GM08714 (cell line): ENCODE measurements around the gene PCDHGA2.
"Not testable (repeated sequence)": the region's sequence is repeated elsewhere in the genome, so short reads cannot be mapped to it uniquely, and the experiment has no call there.

Experiments used
- H3K4me3 ChIP-seq: fragments of 200-500 bp; sonication (Bioruptor generic); 2 replicates; pipeline ENCODE4 v1.5.1; 2014; ENCODE audit warnings: mild to moderate bottlenecking, low read length, inconsistent platforms
- ZNF274 ChIP-seq: IDR thresholded peaks from 2 replicates; pipeline ENCODE4 v1.6.1; 2012; ENCODE audit warnings: mild to moderate bottlenecking, low read depth, low read length

PCDHGA2 gene

DNA sequence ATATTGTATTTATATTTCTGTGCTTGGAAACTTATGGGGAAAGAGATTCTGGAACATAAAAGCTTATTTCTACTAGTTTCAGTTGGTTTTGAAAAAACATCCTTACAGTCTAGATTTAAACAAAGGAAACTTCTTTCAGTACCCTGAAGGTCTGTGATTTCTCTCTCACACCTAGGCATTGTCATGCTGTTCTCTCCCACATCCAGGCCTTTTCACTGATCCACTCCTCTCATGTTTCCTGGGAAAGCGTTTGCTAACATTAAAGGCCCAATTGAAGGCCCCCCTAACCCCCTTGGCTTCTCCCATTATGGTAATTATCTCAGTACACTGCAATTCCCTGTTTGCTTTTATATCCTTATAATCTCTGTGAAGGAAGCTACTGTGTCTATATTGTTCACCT lies 4.2 kb downstream of the PCDHGA2 start:
- TF ChIP-seq ZNF274, result no peak
- H3K4me3 ChIP-seq, result no peak overlapping the region

DNA sequence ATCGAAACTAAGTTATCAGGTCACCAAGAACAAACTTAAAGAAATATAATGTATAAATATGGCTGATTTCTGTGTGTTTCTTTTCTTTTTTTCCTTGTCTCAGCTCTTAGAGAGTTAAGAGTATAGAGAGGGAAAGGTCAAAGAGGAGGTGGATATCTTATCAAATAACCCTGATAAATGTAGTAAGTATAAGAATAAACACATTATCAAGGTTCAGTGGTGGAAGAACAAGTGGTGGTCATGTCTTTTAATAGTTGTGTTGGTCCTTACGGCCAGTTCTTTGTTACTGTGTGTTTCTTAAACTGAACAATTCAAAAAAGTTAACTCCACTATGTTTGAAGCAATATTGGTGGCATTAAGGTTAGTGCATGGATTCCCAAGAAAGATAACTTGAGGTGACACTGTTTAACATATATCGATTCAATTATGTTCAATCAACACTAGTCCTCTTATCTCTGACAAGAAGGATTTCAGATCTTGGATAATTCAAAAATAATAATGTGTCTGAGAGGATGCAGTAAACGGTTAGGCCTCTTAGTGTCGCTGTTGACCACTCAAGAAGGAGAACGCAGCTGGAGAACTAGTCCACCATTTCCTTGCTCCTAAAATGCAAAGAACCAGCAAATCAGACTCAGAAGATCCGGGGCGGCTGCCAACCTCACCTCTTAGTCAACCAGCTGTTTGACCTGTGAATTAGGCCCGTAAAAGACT lies 4.8 kb downstream of the PCDHGA2 start, which contains the start of gene PCDHGA3:
Gene PCDHGA3 (plus strand): TSS at position 588 of the 711 bp plus-strand sequence. CDS start 205 bp downstream, outside the sequence.
- H3K4me3 ChIP-seq, result peak within 1 kb of the TSS; percentile 64
- no peak for TF ChIP-seq ZNF274

DNA sequence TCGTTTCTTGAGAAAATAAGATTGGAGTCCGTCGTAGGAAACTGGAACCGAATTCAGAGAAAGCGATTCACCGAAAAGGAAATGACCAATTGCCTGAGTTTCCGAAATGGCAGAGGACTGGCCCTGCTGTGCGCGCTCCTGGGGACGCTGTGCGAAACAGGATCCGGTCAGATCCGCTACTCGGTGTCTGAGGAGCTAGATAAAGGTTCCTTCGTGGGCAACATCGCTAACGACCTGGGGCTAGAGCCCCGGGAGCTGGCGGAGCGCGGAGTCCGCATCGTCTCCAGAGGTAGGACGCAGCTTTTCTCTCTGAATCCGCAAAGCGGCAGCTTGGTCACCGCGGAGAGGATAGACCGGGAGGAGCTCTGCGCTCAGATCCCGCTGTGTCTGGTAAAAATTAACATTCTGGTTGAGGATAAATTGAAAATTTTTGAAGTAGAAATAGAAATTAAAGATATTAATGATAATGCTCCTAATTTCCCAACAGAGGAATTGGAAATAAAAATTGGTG lies 5.4 kb downstream of the PCDHGA2 start:
- no peak for TF ChIP-seq ZNF274
- peak overlapping the region; percentile 64 for H3K4me3 ChIP-seq

DNA sequence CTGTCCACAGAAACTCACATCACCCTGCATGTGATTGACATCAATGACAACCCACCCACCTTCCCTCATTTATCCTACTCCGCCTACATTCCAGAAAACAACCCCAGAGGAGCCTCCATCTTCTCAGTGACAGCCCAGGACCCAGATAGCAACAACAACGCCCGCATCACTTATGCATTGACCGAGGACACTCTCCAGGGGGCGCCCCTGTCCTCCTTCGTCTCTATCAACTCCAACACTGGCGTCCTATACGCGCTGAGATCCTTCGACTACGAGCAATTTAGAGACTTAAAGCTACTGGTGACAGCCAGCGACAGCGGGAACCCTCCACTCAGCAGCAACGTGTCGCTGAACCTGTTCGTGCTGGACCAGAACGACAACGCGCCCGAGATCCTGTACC lies 6.8 kb downstream of the PCDHGA2 start:
- TF ChIP-seq ZNF274, result no peak
- H3K4me3 ChIP-seq, result no peak overlapping the region

DNA sequence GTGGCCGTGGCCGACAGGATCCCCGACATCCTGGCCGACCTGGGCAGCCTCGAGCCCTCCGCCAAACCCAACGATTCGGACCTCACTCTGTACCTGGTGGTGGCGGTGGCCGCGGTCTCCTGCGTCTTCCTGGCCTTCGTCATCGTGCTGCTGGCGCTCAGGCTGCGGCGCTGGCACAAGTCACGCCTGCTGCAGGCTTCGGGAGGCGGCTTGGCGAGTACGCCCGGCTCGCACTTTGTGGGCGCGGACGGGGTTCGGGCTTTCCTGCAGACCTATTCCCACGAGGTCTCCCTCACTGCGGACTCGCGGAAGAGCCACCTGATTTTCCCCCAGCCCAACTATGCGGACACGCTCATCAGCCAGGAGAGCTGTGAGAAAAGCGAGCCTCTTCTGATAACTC lies 7.5 kb downstream of the PCDHGA2 start:
- not testable (repeated sequence) for H3K4me3 ChIP-seq

DNA sequence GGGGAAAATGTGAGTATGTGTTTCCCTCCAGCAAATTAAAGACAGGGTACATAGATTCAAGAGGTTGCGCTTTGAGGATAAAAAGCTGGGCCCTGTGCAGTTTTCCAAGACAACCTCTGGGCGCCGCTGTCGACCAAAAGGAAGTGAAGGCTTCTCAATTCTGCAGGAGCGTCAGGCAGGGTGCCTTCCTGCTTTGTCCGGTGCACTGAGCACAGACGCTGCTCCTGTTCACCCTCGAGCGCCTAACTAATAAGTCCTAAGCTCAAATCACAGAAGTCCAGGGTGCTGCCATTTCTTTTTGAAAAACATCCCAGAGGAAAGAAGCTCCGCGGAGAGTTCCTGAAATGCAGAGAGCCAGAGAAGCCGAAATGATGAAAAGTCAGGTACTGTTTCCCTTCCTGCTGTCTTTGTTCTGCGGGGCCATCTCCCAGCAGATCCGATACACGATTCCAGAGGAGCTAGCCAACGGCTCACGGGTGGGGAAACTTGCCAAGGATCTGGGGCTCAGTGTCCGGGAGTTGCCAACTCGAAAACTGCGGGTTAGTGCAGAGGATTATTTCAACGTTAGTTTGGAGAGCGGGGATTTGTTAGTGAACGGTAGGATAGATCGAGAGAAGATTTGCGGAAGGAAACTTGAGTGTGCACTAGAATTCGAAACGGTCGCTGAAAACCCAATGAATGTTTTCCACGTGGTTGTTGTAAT lies 11.5 kb downstream of the PCDHGA2 start, which contains the start of gene PCDHGB1:
Gene PCDHGB1 (plus strand): TSS at position 183 of the 703 bp plus-strand sequence. CDS start 162 bp downstream, at position 345.
- no peak for TF ChIP-seq ZNF274
- H3K4me3 ChIP-seq, result peak within 1 kb of the TSS; percentile 36

DNA sequence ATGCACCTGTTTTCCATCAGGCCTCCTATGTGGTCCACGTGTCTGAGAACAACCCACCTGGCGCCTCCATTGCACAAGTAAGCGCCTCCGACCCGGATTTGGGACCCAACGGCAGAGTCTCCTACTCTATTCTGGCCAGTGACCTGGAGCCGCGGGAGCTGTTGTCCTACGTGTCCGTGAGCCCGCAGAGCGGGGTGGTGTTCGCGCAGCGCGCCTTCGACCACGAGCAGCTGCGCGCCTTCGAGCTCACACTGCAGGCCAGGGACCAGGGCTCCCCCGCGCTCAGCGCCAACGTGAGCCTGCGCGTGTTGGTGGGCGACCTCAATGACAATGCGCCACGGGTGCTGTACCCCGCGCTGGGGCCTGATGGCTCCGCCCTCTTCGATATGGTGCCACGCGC lies 13.0 kb downstream of the PCDHGA2 start:
- H3K4me3 ChIP-seq, result no peak overlapping the region
- no peak for TF ChIP-seq ZNF274

DNA sequence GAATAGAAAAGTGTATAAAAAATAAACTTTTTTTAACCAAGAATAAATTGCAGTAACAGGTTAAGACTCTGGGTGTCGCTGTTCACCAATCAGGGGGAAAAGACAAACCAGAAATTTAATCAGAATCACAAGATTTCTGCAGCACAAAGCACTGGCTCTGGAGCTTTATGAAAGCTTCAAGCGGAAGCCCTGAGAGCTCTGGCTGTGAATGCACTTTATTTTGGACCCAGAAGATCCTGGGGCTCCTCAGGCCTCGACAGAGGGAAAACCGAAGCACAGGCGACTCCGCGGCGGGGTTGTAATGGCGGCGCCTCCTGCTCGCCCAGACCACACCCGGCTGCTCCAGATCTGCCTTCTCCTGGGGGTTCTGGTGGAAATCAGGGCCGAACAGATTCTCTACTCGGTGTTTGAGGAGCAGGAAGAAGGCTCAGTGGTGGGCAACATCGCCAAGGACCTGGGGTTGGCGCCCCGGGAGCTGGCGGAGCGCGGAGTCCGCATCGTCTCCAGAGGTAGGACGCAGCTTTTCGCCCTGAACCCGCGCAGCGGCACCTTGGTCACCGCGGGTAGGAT lies 16.4 kb downstream of the PCDHGA2 start, which contains the start of gene PCDHGA4:
Gene PCDHGA4 (plus strand): TSS at position 122 of the 570 bp plus-strand sequence. CDS start 87 bp downstream, at position 209.
- no peak for TF ChIP-seq ZNF274
- peak within 1 kb of the TSS; percentile 35; the same call in 1 of the 2 replicates for H3K4me3 ChIP-seq

DNA sequence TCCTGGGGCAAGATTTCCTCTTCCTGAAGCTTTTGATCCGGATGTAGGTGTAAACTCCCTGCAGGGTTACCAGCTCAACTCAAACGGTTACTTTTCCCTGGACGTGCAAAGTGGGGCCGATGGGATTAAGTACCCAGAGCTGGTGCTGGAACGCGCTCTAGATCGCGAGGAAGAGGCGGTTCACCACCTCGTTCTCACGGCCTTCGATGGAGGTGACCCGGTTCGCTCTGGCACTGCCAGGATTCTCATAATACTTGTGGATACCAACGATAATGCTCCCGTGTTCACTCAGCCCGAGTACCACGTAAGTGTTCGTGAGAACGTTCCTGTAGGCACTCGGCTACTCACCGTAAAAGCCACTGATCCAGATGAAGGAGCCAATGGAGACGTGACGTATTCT lies 17.1 kb downstream of the PCDHGA2 start:
- TF ChIP-seq ZNF274, result no peak
- H3K4me3 ChIP-seq, result no peak overlapping the region

DNA sequence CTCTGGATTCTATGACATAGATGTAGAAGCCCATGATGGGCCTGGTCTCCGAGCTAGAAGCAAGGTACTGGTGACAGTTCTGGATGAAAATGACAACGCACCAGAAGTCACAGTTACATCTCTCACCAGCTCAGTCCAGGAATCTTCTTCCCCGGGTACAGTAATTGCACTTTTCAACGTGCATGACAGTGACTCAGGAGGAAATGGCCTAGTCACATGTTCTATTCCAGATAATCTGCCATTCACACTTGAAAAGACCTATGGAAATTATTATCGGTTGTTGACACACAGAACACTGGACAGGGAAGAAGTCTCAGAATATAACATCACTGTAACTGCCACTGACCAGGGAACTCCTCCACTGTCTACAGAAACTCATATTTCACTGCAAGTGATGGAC lies 17.6 kb downstream of the PCDHGA2 start:
- TF ChIP-seq ZNF274, result no peak
- no peak overlapping the region for H3K4me3 ChIP-seq

DNA sequence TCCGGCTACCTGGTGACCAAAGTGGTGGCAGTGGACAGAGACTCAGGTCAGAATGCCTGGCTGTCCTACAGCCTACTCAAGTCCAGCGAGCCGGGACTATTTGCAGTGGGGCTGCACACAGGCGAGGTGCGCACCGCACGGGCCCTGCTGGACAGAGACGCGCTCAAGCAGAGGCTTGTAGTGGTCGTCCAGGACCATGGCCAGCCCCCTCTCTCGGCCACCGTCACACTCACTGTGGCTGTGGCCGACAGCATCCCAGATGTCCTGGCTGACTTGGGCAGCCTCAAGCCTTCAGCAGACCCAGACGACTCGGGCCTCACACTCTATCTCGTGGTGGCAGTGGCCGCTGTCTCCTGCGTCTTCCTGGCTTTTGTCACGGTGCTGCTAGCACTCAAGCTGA lies 18.4 kb downstream of the PCDHGA2 start:
- H3K4me3 ChIP-seq, result no peak overlapping the region
- TF ChIP-seq ZNF274, result no peak

DNA sequence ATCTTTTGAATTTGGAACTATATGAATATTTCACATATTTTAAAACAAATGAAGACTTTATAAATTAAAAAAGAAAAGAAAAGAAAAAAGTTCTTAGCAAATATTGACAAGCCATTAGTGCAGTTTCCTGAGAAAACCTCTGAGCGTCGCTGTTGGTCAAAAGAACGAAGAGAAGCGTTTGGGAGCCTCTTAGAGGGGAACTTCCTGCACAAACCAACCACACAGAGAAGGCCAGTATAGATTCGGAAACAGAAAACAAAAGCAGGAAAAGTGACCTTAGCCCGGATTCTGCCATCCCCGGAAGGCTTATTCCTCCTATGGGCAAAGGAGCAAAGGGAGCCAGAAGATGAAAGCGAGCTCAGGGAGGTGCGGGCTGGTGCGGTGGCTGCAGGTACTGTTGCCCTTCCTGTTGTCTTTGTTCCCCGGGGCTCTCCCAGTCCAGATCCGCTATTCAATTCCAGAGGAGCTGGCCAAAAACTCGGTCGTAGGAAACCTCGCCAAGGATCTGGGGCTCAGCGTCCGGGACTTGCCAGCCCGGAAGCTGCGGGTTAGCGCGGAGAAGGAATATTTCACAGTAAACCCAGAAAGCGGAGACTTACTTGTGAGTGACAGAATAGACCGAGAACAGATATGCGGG lies 21.3 kb downstream of the PCDHGA2 start, which contains the start of gene PCDHGB2:
Gene PCDHGB2 (plus strand): TSS at position 205 of the 637 bp plus-strand sequence. CDS start 142 bp downstream, at position 347.
- H3K4me3 ChIP-seq, result peak within 1 kb of the TSS; percentile 43; the same call in 1 of the 2 replicates
- no peak for TF ChIP-seq ZNF274

DNA sequence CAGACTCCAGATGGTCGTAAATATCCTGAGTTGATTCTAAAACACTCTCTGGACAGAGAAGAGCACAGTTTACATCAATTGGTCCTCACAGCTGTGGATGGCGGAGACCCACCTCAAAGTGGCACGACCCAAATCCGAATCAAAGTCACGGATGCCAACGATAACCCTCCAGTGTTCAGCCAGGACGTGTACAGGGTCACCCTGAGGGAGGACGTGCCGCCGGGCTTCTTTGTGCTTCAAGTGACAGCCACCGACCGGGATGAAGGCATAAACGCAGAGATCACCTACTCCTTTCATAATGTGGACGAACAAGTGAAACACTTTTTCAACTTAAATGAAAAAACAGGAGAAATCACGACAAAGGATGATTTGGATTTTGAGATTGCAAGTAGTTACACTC lies 22.1 kb downstream of the PCDHGA2 start:
- H3K4me3 ChIP-seq, result no peak overlapping the region; the same call in 1 of the 2 replicates
- TF ChIP-seq ZNF274, result no peak

DNA sequence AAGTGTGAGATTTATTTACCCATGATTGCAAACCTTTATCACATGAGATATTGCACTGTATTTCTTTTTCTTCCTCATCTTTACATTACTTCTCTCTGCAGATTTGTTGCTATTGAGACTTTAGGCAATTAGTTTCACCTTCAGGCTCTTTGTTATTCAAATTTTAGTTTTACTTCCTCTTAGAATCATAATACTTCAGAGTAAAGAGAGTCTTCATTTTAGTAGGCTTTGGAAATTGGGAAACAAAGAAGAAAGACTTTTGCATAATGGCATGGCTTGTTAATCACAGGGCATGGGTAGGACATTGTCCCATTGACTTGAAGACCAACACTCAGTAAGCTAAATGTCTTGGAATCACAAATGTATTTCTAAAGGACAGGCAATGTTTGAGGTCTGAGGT lies 24.2 kb downstream of the PCDHGA2 start:
- no peak for TF ChIP-seq ZNF274
- no peak overlapping the region for H3K4me3 ChIP-seq
